ENCODE measurements around the gene BMPR2.
"Not testable (repeated sequence)": the region's sequence is repeated elsewhere in the genome, so short reads cannot be mapped to it uniquely, and the experiment has no call there.

BMPR2 gene

DNA sequence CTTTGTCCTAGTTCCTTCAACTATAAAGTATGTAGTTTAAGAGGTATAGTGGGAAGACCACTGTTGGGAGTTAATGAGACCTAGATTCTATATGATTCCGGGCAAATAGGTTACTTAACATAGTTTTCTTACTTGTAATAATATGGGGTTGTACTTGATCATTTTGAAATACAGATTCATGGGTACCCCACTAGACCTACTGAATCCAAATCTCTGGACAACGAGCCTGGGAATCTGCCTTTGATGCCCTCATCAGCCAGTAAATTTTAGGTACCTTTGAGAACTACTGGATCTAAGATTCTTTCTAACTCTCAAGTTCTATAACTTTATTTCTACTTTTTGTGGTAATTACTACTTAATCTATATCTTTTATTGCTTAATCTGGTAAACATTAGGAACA lies 6.6 kb downstream of the BMPR2 start:
- no peak for DNase-seq (ENCODE audit: low read depth in 2 of 2)

DNA sequence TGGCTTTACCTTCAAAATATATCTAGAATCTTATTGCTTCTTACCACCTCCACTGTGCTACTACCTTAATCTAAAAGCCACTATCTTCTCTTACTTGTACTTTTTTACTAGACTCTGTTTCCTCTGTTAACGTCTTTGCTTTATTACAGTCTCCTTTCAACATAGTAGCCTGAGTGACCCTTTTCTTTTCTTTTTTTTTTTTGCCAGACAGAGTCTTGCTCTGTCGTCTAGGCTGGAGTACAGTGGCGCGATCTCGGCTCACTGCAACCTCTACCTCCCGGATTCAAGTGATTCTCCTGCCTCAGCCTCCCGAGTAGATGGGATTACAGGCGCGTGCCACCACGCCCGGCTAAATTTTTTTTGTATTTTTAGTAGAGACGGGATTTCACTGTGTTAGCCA lies 10.4 kb downstream of the BMPR2 start:
- not testable (repeated sequence) for DNase-seq (ENCODE audit: low read depth in 2 of 2)

DNA sequence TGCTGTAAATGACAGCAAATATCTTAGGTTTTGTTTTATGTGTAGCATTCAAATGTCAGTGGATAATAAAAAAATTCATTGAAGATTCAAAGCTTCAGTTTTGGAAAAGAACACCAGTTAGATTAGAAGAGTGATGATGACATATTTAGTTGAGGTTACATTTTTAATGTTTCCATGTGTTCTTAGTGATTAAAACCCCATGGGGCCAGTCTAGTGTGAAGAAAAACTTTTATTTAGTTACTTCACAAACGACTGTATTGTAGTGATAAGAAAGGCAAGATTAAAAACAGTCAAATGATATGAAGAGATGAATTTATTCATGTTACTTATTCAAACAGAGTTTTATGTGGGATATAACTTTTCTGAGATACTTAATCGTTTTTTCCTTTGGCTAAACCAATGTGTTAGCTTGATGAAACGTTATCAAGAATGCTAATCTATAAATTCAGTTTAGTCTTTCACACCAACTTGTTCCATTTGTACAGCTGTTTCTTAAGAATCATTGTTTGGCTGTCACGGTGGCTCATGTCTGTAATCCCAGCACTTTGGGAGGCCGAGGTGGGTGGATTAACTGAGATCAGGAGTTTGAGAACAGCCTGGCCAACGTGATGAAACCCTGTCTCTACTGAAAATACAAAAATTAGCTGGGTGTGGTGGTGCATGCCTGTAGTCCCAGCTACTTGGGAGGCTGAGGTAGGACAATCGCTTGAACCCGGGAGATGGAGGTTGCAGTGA lies 11.6 kb downstream of the BMPR2 start:
- DNase-seq (ENCODE audit: low read depth in 2 of 2): no peak

DNA sequence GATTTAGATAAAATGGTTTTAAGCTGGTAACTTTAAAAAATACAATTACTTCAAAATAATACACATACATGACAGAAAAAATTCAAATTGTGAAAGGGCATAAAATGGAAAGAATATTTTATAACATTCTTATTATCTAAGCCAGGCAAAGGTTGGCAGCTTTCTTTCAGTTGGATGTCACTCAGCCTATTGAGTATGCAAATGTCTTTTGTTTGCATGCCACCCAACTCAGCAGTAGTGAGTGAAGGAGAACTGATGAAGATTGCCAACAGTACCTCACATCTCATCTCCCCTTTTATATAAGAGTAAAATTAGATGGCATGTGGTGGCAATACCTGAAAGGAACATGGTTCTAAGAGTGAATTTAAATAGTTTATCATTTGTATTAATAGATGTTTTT lies 24.8 kb downstream of the BMPR2 start:
- no peak for DNase-seq (ENCODE audit: low read depth in 2 of 2)

DNA sequence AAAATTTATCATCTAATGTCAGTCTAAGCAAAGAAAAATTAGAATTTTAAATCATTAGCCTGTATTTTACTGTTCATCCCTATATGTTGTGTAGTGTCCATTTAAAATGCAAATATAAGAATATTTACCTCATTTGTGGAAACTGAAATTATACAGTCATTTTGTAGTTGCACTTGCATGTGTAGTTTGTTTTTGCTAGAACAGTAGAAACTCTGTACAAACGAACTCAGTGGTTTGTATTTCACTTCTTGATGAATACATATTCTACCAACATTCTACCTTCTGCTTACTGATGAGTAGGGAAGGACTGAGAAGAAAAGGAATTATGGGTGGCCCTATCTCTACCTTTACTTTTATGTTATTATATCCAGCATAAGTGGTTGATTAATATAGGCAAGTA lies 29.7 kb downstream of the BMPR2 start:
- no peak for DNase-seq (ENCODE audit: low read depth in 2 of 2)

DNA sequence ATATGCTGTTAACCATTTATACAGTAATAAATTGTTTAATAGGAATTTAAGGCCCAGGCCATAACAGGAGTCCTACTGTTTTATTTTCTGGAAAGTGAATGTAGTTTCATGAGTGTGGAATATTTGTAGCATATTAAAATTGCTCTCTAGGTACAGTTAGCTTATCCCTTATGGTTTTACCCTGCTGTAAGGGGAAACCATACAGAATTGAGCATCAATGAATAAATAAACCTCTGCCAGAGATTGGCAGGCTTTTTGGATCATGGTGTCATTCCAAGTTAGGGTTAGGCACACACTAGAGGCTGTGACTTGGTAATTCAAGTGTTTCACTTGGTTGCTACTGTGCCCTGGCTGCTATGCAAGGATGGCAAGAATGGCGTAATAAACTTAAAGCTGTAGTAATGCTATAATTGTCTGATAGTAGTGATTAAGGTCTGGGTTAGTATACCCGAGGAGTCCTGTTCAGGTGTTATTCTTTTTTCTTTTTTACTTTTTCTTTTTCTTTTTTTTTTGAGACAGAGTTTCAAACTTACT lies 30.4 kb downstream of the BMPR2 start:
- DNase-seq (ENCODE audit: low read depth in 2 of 2): no peak

DNA sequence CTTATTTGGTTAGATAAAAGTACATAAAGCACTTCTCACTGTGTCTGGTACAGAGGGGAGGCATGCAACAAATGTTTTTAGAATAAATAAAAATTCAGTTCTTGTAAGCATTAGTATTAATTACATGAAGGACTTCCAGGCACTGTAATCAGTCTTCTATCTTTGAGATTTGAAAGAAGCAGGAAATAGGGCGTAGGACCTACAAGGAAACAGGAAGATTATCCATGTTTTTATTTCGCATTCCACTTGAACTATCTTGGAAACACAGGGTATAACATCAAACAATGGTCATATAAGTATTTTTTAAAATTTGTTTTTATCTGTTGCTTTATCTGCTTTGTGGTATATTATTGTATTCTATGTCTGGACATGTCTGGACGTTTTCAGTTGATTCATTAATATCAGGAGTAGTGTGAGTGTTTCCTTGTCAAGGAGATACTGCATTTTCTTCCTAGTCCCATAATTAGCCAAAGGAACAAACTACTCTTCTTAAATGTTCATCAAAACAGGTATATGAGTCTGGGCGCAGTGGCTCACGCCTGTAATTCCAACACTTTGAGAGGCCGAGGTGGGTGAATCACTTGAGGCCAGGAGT lies 32.5 kb downstream of the BMPR2 start:
- no peak for DNase-seq (ENCODE audit: low read depth in 2 of 2)

DNA sequence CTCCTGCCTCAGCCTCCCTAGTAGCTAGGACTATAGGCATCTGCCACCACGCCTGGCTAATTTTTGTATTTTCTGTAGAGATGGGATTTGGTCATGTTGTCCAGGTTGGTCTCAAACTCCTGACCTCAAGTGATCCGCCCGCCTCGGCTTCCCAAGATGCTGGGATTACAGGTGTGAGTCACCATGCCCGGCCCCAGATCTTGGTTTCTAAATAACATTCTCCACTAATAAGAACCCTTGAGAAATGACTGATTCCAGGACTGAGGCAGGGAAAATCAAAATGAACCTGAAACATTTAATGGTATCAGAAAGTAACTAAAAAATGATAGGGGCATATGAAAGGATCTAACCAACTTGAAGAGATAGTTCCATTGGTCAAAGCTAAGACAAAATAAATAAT lies 34.0 kb downstream of the BMPR2 start:
- no peak for DNase-seq (ENCODE audit: low read depth in 2 of 2)

DNA sequence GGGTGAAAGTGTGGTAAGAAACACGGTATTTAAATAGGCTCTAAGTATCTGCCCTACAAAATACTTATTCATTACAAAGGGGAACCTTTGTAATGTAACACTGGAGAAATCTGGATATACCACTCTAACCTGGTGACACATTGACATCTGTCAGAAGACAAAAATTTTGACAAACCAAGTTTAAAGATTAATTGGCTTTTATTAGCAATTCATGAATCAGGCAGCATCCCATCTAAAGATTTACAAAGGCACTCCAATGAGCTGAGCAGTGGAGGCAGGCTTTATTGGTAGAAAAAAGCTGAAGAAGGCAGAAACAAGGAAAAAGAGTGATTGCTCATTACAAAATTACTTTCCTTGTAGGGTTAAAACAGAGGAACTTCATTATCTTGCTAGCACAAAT lies 35.0 kb downstream of the BMPR2 start:
- DNase-seq (ENCODE audit: low read depth in 2 of 2): no peak

DNA sequence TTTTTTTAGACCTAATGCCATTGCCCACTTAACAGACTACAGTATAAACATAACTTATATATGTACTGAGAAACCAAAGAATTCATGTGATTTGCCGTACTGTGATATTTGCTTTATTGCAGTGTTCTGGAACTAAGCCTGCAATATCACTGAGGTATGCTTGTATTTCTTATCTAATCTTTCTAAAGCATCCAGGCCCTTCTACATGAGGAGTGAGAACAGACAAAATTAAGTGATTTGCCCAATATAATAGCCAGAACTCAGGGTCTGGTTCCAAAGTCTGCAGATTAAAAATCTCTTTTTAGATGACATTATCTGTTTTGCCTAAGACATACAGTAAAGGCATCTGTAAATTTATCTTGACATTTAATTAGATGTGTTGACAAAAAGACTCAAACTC lies 41.9 kb downstream of the BMPR2 start:
- no peak for DNase-seq (ENCODE audit: low read depth in 2 of 2)

DNA sequence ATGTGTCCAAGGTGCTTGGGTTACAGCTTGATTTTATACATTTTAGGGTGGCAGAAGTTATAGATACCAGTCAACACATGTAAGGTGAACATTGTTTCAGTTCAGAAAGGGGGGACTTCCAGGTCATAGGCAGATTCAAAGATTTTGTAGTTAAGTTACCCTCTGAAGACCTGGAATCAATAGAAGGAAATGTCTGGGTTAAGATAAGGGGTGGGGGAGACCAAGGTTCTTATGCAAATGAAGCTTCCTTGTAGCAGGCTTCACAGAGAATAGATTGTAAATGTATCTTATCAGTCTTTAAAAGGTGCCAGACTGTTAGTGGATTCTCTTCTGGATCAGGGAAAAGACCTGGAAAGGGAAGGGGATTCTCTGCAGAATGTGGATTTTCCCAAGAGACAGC lies 42.4 kb downstream of the BMPR2 start:
- no peak for DNase-seq (ENCODE audit: low read depth in 2 of 2)

DNA sequence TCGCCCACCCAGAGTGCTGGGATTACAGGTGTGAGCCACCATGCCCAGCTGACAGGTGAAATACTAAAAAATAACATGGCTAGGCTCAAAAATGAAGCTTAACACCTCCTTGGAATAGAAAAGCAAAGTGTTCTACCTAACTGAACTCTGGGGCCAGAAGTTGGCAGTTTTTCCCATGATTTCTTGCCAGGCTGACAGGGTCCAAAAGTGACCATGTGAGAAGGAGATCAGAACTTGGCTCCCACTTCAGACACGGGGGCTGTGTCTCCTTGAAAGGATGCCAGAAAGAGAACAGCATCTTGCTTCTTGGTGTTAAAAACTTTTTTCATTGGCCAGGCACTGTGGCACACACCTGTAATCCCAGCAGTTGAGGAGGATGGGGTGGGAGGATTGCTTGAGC lies 47.0 kb downstream of the BMPR2 start:
- DNase-seq (ENCODE audit: low read depth in 2 of 2): no peak

DNA sequence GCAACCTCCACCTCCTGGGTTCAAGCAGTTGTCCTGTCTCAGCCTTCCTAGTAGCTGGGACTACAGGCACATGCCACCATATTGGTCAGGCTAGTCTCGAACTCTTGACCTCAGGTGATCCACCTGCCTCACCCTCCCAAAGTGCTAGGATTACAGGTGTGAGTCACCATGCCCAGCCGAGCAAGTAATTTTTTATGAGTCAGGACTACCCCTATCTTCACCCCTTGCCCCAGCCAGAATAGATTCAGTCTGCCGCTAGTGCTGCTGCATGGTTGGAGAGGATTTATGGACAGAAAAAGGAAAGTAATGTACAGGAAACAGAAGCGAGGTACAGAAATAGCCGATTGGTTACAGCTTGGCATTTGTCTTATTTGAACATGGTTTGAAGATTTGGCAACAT lies 48.9 kb downstream of the BMPR2 start:
- DNase-seq (ENCODE audit: low read depth in 2 of 2): no peak

DNA sequence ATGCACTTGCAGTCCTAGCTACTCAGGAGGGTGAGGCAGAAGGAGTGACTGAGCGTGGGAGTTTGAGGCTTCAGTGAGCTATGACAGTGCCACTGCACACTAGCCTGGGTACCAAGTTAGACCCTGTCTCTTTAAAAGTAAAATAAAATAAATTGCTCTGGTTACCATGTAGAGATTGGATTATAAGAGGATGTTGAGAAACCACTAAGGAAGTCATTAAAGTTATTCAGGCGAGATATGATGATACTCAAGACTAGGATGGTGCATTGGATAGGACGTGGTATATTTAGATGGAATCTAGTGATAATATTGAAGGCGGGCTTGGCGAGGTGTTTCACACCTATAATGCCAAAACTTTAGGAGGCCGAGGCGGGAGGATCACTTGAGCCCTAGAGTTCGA lies 50.6 kb downstream of the BMPR2 start:
- no peak for DNase-seq (ENCODE audit: low read depth in 2 of 2)

DNA sequence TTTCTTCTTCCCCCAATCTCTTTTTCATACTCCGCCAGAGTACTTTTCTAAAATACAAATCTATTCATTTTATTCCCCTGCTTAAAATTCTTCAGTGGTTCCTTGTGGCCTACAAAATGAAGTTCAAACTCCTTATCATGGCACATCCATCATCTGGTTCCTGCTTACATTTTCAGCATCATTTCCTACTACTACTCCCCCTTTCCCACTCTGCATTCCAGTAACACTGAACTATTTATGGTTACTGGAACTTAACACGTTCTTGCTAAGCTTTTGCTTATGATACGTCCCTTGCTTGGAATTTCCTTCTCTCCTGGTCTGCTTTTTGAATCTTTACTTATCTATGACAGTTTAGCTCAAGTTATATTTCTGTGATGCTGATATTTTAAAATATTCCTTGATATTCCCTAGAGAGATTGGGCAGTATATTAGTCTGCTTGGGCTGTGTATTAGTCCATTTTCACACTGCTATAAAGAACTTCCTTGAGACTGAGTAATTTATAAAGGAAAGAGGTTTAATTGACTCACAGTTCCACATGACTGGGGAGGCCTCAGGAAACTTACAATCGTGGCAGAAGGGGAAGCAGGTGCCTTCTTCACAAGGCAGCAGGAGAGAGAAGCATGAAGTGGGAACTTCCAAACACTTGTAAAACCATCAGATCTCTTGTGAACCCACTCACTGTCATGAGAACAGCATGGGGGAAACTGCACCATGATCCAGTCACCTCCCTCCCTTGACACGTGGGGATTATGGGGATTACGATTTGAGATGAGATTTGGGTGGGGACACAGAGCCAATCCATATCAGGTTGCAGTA lies 53.2 kb downstream of the BMPR2 start:
- DNase-seq (ENCODE audit: low read depth in 2 of 2): no peak

DNA sequence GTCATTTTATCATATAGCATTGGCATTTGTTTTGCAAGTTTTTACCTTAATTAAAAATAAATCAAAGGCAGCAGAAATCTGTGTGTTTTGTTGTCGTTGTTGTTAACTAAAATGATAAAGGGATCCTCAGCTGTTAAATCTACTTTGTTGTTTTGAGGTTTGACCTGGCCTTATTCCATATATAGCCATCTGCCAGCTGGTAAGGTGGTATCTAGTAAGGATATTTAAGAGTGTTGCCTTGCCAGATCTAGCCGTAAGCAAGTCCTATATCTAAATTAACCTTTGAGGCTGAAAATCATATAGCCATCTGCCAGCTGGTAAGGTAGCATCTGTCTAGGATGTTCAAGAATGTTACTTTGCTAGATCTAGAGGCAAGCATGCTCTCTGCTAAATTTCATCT lies 56.6 kb downstream of the BMPR2 start:
- DNase-seq (ENCODE audit: low read depth in 2 of 2): no peak

DNA sequence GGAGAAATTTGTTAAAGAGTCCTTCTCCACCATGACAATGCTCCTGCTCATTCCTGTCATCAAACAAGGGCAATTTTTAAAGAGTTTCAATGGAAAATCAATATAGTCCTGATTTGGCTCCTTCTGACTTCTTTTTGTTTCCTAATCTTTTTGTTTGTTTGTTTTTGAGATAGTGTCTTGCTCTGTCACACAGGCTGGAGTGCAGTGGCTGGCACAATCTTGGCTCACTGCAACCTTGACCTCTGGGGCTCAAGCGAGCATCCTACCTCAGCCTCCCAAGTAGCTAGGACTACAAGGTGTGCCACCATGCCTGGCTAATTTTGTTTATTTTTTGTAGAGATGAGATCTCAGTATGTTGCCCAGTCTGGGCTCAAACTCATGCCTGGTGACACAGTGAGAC lies 58.3 kb downstream of the BMPR2 start:
- DNase-seq (ENCODE audit: low read depth in 2 of 2): no peak

DNA sequence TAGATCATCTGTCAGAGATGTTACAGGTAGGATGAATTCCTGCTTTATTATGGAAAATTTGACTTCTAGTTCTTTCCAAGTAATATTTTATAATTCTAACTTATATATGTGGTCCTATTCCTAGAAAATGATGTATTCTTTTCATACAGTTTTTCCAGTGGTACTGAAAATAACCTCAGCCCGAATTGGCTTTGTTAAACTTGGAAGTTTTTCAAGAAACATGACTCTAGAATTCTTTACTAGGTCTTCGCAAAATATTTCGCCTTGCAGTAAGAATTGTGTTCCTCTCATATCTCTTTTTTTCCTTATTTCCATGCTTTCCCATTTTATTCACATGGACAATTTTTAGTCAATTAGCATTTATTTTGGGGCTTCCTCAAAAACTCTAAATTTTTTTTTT lies 60.5 kb downstream of the BMPR2 start:
- DNase-seq (ENCODE audit: low read depth in 2 of 2): no peak

DNA sequence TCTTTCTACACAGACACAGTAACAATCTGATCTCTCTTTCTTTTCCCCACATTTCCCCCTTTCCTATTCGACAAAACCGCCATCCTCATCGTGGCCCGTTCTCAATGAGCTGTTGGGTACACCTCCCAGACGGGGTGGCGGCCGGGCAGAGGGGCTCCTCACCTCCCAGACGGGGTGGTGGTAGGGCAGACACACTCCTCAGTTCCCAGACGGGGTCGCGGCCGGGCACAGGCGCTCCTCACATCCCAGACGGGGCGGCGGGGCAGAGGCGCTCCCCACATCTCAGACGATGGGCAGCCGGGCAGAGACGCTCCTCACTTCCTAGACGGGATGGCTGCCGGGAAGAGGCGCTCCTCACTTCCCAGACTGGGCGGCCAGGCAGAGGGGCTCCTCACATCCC lies 64.0 kb downstream of the BMPR2 start:
- DNase-seq (ENCODE audit: low read depth in 2 of 2): not testable (repeated sequence)

DNA sequence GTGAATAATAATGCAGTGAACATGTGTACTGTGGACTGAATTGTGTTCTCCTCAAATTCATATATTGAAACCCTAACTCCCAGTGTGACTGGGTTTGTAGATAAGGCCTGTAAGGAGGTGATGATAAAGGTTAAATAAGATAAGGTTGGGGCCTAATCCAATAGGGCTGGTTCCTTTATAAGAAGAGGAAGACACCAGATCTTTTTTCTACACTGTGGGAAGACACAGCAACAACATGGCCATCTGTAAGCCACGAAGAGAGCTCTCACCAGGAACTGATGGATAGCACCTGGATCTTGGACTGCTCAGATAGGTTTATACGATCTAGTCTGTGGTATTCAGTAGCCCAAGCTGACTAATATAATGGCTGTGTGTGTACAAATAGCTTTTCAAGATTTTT lies 66.8 kb downstream of the BMPR2 start:
- DNase-seq (ENCODE audit: low read depth in 2 of 2): no peak

DNA sequence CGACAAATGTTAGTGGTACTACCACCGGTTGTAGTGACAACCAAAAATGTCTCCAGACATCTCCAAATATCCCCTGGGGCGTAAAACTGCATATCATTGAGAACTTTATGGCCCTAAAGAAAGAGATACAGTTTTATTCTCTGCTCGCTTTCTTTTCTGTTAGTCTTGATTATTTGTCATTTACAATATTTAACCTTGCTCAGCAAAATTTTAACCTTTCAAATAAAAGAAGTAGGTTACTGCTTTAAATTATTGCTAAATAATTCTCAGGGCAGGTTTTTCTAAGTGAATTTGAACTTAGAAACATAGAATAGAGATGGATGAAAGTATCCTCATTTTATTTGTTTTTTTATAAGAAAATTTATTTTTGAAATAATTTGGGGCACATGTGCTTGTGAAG lies 67.9 kb downstream of the BMPR2 start:
- no peak for DNase-seq (ENCODE audit: low read depth in 2 of 2)

DNA sequence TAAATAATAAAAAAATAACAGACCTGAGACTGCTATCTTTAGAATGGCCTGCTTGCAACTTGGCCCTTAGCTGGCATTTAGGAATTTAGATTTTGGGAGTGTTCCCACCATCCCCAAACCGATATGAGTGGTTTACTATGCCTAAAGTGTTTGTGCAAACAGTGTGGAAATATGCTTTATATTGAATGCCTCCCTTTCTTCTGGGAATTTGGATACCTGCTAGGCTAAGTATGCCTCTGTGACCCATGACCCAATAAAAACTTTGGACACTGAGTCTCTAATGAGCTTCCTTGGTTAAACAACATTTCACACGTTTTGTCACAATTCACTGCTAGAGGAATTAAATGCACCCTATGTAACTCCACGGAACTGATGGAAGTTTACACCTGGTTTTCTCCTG lies 73.2 kb downstream of the BMPR2 start:
- no peak for DNase-seq (ENCODE audit: low read depth in 2 of 2)

DNA sequence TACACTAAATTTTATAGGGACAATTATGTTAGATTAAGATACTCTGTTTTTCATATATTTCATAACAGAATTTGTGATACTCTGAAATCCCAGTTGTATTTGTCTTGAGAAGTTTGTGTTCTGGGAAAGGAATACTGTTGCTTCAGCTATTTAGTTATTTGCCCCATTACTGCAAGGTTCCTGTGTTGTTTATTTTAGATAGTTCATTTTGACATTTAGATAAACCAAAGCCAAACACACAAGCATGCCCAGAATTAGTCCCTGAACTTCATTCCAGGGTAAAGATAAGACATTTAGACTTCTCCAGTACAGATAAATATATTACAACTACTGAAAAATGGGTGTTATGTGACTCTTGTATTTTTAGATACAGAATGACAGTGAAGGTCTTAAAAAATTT lies 74.7 kb downstream of the BMPR2 start:
- no peak for DNase-seq (ENCODE audit: low read depth in 2 of 2)

All from stimulated activated CD8-positive, alpha-beta memory T cell treated with anti-CD3 and anti-CD28 coated beads, Interleukin-7, amount 100 ng/mL, for 4 hours (primary cell).